SK-N-MC (cell line): ENCODE results near the gene CST3.

Experiments
- EZH2 ChIP-seq: fragments of 200-600 bp; sonication (generic); IDR thresholded peaks from one replicate; pipeline ENCODE4 v1.6.1; 2017; ENCODE audit warnings: antibody characterized with exemption
- POLR2AphosphoS5 ChIP-seq: IDR thresholded peaks from 2 replicates; pipeline ENCODE4 v1.6.1; 2012; ENCODE audit warnings: mild to moderate bottlenecking, low read depth, low read length, borderline replicate concordance

DNA sequence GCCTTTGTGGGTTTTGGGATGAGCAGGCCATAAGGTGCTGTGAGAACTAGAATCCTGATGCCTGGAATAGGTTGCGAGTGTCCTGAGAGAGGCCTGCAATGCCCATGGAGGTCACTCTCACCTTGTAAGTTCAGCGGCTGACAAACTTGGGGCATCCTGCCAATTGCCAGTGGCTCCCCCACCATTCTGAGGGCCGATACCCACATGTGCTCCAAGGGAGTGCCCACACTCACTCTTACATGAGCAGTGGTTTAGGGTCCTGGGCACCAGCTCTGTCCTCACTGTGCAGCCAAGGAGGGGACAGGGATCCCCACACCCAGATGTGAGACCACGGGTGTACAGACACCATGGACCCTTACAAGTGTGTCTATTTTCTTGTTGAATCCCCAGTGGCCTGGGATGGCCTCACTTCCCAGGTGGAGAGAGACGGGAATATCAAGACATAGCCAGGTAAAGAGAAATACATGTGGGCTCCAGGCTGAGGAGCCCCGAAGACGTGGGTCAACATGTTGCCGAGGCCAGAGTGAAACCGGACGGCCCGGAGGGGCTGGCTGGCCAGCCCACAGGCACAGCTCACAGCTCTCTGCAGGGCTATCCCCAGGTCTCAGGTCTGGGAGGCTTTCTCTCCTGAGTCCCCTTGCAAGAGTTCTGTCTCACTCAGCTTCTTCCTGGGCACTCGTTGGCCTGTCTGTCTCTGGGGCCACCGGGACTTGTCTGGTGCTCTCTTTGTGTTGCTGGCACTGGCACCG lies 30.1 kb downstream of the CST3 start:
- TF ChIP-seq EZH2 (no peak), POLR2AphosphoS5 (no peak)
